PFSK-1 (cell line): Measurements from ENCODE around the gene PAQR8.

Source experiments
- FOXP2 ChIP-seq: optimal IDR thresholded peaks from 2 replicates; pipeline ENCODE3; 2011; ENCODE audit warnings: borderline replicate concordance, control low read depth, inconsistent platforms; ENCODE audit not compliant: insufficient read depth; ENCODE audit errors: extremely low read length, extremely low read depth
- POLR2AphosphoS5 ChIP-seq: IDR thresholded peaks from 2 replicates; pipeline ENCODE4 v1.6.1; 2012; ENCODE audit warnings: low read depth, mild to moderate bottlenecking, control low read depth, low read length, moderate library complexity
- REST ChIP-seq, 2 experiments: IDR thresholded peaks; 2 replicates each; pipeline versions ENCODE4 v1.6.1 to v1.8.0; 2011 to 2012; ENCODE audit warnings: low read depth in 2 of 2, low read length in 2 of 2, control low read depth in 1 of 2, inconsistent platforms in 1 of 2, mild to moderate bottlenecking in 1 of 2, moderate library complexity in 1 of 2; ENCODE audit not compliant: insufficient read depth in 1 of 2
- SIN3A ChIP-seq: IDR thresholded peaks from 2 replicates; pipeline ENCODE4 v1.6.1; 2012; ENCODE audit warnings: mild to moderate bottlenecking, low read length, moderate library complexity, borderline replicate concordance; ENCODE audit not compliant: insufficient read depth
- TAF1 ChIP-seq: IDR thresholded peaks from 2 replicates; pipeline ENCODE4 v1.6.1; 2012; ENCODE audit warnings: low read length, control low read depth, borderline replicate concordance; ENCODE audit not compliant: insufficient read depth

The PAQR8 gene

GRCh38 chr6:52374247-52374646 lies 12.3 kb downstream of the PAQR8 start:
- TF ChIP-seq REST (IDR thresholded peaks at IDR 0.05; ENCODE audit: insufficient read depth in 1 of 2, low read depth in 2 of 2, low read length in 2 of 2): no peak
- TF ChIP-seq TAF1: no peak
- no peak for TF ChIP-seq SIN3A
- no peak for TF ChIP-seq FOXP2
- TF ChIP-seq POLR2AphosphoS5: no peak

GRCh38 chr6:52375780-52376556 lies 14.0 kb downstream of the PAQR8 start:
- TF ChIP-seq FOXP2 (no peak), POLR2AphosphoS5 (no peak), SIN3A (no peak), TAF1 (no peak), REST (IDR thresholded peaks at IDR 0.05; ENCODE audit: insufficient read depth in 1 of 2, low read depth in 2 of 2, low read length in 2 of 2) (no peak)

- TF ChIP-seq SIN3A (no peak), TAF1 (no peak), FOXP2 (no peak), POLR2AphosphoS5 (no peak), REST (IDR thresholded peaks at IDR 0.05; ENCODE audit: insufficient read depth in 1 of 2, low read depth in 2 of 2, low read length in 2 of 2) (no peak)
Observed at GRCh38 chr6:52376763-52377162, 14.8 kb downstream of the PAQR8 start.

- TF ChIP-seq SIN3A: no peak
- TF ChIP-seq FOXP2: no peak
- no peak for TF ChIP-seq REST (IDR thresholded peaks at IDR 0.05; ENCODE audit: insufficient read depth in 1 of 2, low read depth in 2 of 2, low read length in 2 of 2)
- no peak for TF ChIP-seq POLR2AphosphoS5
- TF ChIP-seq TAF1: no peak
Observed at GRCh38 chr6:52377538-52378221, 15.7 kb downstream of the PAQR8 start.
